Liver (tissue), 9 donors: ENCODE measurements around the gene CD160. TPM values are rescaled to one million over a fixed set of nuclear protein-coding genes. Genes with fewer than 3 reads are reported as not detected.

ENCODE experiments used
- DNase-seq: peaks from one replicate; pipeline ENCODE4 v3.0.0-alpha.2; 2017; ENCODE audit warnings: low spot score
- H3K27ac ChIP-seq, 2 donors: one replicate each; pipeline ENCODE4 v1.7.0; 2013; ENCODE audit warnings: inconsistent platforms in 2 of 2, low read length in 2 of 2, control low read depth in 1 of 2, low read depth in 1 of 2, mild to moderate bottlenecking in 1 of 2
- H3K27me3 ChIP-seq, 4 donors: one replicate each; pipeline versions ENCODE4 v1.6.1 to v1.7.0; 2013; ENCODE audit warnings: low read length in 3 of 4, inconsistent platforms in 1 of 4, mild to moderate bottlenecking in 1 of 4, moderate library complexity in 1 of 4; ENCODE audit not compliant: control insufficient read depth in 4 of 4, insufficient read depth in 4 of 4
- H3K36me3 ChIP-seq, 4 donors: one replicate each; pipeline versions ENCODE4 v1.6.1 to v1.7.0; 2013; ENCODE audit warnings: low read length in 3 of 4, mild to moderate bottlenecking in 3 of 4, low read depth in 1 of 4, moderate library complexity in 1 of 4; ENCODE audit not compliant: control insufficient read depth in 4 of 4, insufficient read depth in 3 of 4
- H3K4me1 ChIP-seq, 4 donors: one replicate each; pipeline versions ENCODE4 v1.6.1 to v1.7.0; 2013; ENCODE audit warnings: low read length in 3 of 4, mild to moderate bottlenecking in 3 of 4, moderate library complexity in 1 of 4; ENCODE audit not compliant: control insufficient read depth in 4 of 4, insufficient read depth in 4 of 4
- H3K4me3 ChIP-seq, 3 donors: one replicate each; pipeline versions ENCODE4 v1.6.1 to v1.7.0; 2013; ENCODE audit warnings: low read length in 3 of 3, control low read depth in 1 of 3, low read depth in 1 of 3, mild to moderate bottlenecking in 1 of 3
- H3K9ac ChIP-seq, 2 donors: one replicate each; pipeline ENCODE4 v1.7.0; 2013; ENCODE audit warnings: low read length in 2 of 2, mild to moderate bottlenecking in 2 of 2, moderate library complexity in 2 of 2, control low read depth in 1 of 2, low read depth in 1 of 2
- H3K9me3 ChIP-seq, 4 donors: one replicate each; pipeline versions ENCODE4 v1.6.1 to v1.7.0; 2013; ENCODE audit warnings: low read length in 3 of 4; ENCODE audit not compliant: control insufficient read depth in 4 of 4
- FOXA1 ChIP-seq: IDR thresholded peaks from 2 replicates; pipeline ENCODE4 v1.6.1; 2016; ENCODE audit warnings: antibody characterized with exemption
- FOXA2 ChIP-seq: IDR thresholded peaks from 2 replicates; pipeline ENCODE4 v1.6.1; 2016; ENCODE audit warnings: antibody characterized with exemption
- GABPA ChIP-seq, 2 donors: IDR thresholded peaks in 1 of 2; conservative IDR thresholded peaks in 1 of 2; 2 replicates each; pipeline ENCODE4 v1.6.1; 2016; ENCODE audit warnings: antibody characterized with exemption in 2 of 2, mild to moderate bottlenecking in 1 of 2, moderate library complexity in 1 of 2
- HNF4A ChIP-seq, 2 donors: conservative IDR thresholded peaks; 2 replicates each; pipeline ENCODE4 v1.6.1; 2016; ENCODE audit warnings: antibody characterized with exemption in 2 of 2, mild to moderate bottlenecking in 2 of 2
- JUND ChIP-seq, 2 donors: IDR thresholded peaks; 2 replicates each; pipeline ENCODE4 v1.6.1; 2016; ENCODE audit warnings: antibody characterized with exemption in 2 of 2
- NR2F2 ChIP-seq: IDR thresholded peaks from 2 replicates; pipeline ENCODE4 v1.6.1; 2016; ENCODE audit warnings: antibody characterized with exemption
- RAD21 ChIP-seq, 2 donors: IDR thresholded peaks; 2 replicates each; pipeline ENCODE4 v1.6.1; 2016; ENCODE audit warnings: antibody characterized with exemption in 2 of 2, mild to moderate bottlenecking in 2 of 2
- TAF1 ChIP-seq: conservative IDR thresholded peaks from 2 replicates; pipeline ENCODE4 v1.6.1; 2016; ENCODE audit warnings: antibody characterized with exemption, mild to moderate bottlenecking
- YY1 ChIP-seq: IDR thresholded peaks from 2 replicates; pipeline ENCODE4 v1.6.1; 2016; ENCODE audit warnings: antibody characterized with exemption, mild to moderate bottlenecking
- WGBS: extraction: QIAGEN DNeasy Blood & Tissue Kit; methylation state at CpG from one replicate; pipeline ENCODE4 v1.1.7; 2013; 5-methylcytosine and 5-hydroxymethylcytosine counted together
- polyA plus RNA-seq, 2 donors: library from polyadenylated mRNA; stranded (reverse) in 1 of 2; unstranded in 1 of 2; fragments of 200-250 nt in 1 of 2; fragments of >200 nt in 1 of 2; fragmentation: Nextera tagmentation in 1 of 2; extraction: Ambion mirVana in 1 of 2; gene quantifications; one replicate each; pipeline versions ENCODE4 v1.2.1 to v1.2.3, GENCODE V29; 2013 to 2015
- total RNA-seq, 2 donors: library from RNA; depleted of rRNA; stranded (reverse); fragments of >200 nt; gene quantifications; one replicate each; pipeline ENCODE4 v1.2.3, GENCODE V29; 2014
- TF ChIP-seq, protein P1 (sequence below): IDR thresholded peaks from 2 replicates; pipeline ENCODE4 v1.6.1; 2016; ENCODE audit warnings: antibody characterized with exemption
- TF ChIP-seq, protein P2 (sequence below): IDR thresholded peaks from 2 replicates; pipeline ENCODE4 v1.6.1; 2016; ENCODE audit warnings: antibody characterized with exemption
- TF ChIP-seq, protein P3 (sequence below): IDR thresholded peaks from 2 replicates; pipeline ENCODE4 v1.6.1; 2016; ENCODE audit warnings: antibody characterized with exemption, mild to moderate bottlenecking
- donor health status: healthy.
- donor health status: healthy.
- donor health status: healthy.
- donor health status: healthy.
- donor health status: healthy.

The CD160 gene
- total and polyA plus RNA-seq, 4 donors: 0.54 to 1.4 (median 1.1) TPM

DNA sequence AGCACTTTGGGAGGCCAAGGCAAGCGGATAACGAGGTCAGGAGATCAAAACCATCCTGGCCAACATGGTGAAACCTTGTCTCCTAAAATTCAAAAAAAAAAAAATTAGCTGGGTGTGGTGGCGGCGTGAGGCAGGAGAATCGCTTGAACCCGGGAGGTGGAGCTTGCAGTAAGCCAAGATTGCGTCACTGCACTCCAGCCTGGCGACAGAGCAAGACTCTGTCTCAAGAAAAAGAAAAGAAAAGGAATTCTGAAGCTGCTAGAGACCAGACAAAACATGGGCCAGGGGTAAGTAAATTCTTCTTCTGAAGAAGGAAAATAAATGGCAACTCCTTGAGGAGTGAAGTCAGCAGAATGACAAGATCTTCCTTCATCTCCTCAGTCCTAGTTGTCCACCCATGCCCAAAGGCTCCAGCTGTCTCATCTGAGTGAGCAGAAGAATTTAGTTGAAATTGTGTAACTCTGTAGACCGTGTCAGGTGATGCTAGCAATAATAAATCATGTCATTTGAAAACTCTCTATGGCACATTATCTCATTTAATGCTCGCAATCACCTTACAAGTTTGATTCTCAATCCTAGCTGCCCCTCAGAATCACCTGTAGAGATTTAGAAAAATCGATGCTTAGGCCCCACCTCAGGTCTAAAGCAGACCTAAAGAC lies 26.4 kb upstream of the CD160 start:
- Histone ChIP-seq H3K27ac (no peak overlapping the region), H3K36me3 (peaks cover 0 to 4% (median 0%) of the 10 kb centered on the region in 4 donors), H3K27me3 (no peaks in the 10 kb centered on the region), H3K4me1 (peaks cover 8 to 24% (median 17%) of the 10 kb centered on the region in 4 donors), H3K9me3 (no peaks in the 10 kb centered on the region), H3K9ac (no peak overlapping the region), H3K4me3 (no peak overlapping the region)
- TF ChIP-seq GABPA (IDR thresholded peaks at IDR 0.05 in 1 of 2, conservative IDR thresholded peaks at IDR 0.05 in 1 of 2) (no peak), YY1 (no peak), NR2F2 (no peak)
- TF ChIP-seq, protein P1, sequence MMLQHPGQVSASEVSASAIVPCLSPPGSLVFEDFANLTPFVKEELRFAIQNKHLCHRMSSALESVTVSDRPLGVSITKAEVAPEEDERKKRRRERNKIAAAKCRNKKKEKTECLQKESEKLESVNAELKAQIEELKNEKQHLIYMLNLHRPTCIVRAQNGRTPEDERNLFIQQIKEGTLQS: no peak
- 73% methylated on average over 11 of the region's 11 CpGs for WGBS
- DNase-seq: no peak

DNA sequence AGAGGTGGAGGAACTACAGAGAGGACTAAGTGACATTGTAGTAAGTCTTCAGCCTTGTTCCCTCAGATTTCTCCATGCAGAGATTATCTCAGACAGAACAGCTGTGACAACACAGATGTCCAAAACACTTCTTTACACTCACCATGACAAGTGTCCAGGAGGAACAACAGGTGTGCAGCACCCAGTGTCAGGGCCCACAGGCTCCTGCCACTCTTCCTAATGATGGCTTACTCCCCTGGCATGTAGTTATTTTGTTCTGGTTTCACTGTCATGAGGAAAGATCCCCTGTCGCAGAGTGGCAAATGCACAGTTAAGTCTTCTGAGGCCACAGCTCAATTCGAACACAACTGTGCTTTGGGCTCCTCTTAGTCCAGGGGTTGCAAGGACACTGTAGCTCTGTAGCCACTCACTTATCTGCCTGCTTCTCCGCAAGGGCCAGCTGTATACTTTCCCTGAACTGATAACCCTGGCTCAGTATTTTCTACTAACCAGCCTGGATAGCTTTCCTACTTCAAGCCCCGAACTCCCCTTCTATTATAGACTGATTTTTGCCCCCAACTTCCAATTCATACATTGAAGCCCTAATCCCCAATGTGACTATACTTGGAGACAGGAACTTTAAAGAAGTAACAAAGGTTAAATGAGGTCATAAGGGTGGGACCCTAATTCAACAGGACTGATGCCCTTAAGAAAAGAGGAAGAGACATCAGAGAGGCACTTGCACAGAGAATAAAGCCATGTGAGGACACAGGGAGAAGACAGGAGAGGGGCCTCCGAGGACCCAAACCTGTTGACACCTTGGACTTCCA lies 23.3 kb upstream of the CD160 start:
- 87% methylated on average over 5 of the region's 5 CpGs for WGBS
- Histone ChIP-seq H3K4me1 (peaks cover 6 to 15% (median 11%) of the 10 kb centered on the region in 4 donors), H3K36me3 (no peaks in the 10 kb centered on the region), H3K4me3 (no peak overlapping the region), H3K9me3 (no peaks in the 10 kb centered on the region), H3K27me3 (no peaks in the 10 kb centered on the region), H3K27ac (no peak overlapping the region), H3K9ac (no peak overlapping the region)
- DNase-seq: no peak
- TF ChIP-seq, protein P2, sequence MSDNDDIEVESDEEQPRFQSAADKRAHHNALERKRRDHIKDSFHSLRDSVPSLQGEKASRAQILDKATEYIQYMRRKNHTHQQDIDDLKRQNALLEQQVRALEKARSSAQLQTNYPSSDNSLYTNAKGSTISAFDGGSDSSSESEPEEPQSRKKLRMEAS: no peak
- no peak for TF ChIP-seq TAF1

DNA sequence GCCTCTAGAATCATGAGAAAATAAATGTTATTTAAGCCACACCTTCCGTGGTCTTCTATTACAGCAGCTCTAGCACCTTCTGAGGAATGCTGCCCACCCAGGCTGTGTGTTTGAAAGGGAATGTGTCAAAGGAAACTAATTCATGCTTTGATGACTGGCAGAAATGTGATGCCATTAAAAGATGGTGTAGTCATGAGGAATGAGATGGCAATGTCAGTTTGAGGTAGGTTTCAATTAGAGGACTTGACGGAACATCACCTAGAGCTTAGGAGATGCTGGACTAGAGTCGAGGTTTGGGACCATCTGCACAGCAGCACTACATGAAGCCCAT lies 22.7 kb upstream of the CD160 start:
- Histone ChIP-seq H3K9me3 (no peaks in the 10 kb centered on the region), H3K27ac (no peak overlapping the region), H3K36me3 (no peaks in the 10 kb centered on the region), H3K27me3 (no peaks in the 10 kb centered on the region), H3K9ac (no peak overlapping the region), H3K4me1 (peaks cover under 1 to 9% (median 6%) of the 10 kb centered on the region in 4 donors), H3K4me3 (no peak overlapping the region)
- WGBS: 95% methylated on average over 3 of the region's 3 CpGs
- TF ChIP-seq FOXA1: no peak
- no peak for TF ChIP-seq HNF4A (conservative IDR thresholded peaks at IDR 0.05)
- TF ChIP-seq JUND (IDR thresholded peaks at IDR 0.05): no peak
- DNase-seq: no peak

DNA sequence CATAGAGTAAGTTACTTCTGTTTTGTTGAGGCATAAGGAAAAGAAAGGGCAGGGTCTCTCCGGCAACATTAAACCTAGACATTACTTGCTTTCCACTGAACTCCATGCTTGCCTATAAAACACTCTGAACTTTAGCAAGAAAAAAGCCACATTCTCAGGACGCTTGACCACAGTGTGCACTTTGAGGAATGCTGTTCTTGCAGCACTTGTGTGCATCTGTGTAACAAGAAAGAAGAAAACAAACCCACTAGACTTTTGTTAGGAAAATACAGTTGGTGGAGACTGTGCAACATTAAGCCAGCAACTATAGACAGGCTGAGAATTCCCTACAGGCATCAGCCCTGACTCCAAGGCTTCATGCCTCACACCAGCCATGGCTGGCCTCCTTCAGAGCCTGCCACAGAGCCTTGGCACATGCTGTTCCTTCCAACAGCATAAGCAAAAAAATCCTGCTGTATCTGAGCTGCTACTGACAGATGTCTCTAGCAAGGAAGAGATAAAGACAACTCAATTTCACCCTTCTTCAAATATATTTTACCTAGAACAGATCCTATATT lies 17.9 kb upstream of the CD160 start:
- DNase-seq: no peak
- Histone ChIP-seq H3K4me1 (peaks cover 6 to 43% (median 21%) of the 10 kb centered on the region in 4 donors), H3K9ac (no peak overlapping the region), H3K4me3 (no peak overlapping the region), H3K9me3 (no peaks in the 10 kb centered on the region), H3K27ac (no peak overlapping the region), H3K27me3 (no peaks in the 10 kb centered on the region), H3K36me3 (no peaks in the 10 kb centered on the region)
- TF ChIP-seq RAD21 (IDR thresholded peaks at IDR 0.05) (no peak), FOXA2 (no peak)
- TF ChIP-seq, protein P3, sequence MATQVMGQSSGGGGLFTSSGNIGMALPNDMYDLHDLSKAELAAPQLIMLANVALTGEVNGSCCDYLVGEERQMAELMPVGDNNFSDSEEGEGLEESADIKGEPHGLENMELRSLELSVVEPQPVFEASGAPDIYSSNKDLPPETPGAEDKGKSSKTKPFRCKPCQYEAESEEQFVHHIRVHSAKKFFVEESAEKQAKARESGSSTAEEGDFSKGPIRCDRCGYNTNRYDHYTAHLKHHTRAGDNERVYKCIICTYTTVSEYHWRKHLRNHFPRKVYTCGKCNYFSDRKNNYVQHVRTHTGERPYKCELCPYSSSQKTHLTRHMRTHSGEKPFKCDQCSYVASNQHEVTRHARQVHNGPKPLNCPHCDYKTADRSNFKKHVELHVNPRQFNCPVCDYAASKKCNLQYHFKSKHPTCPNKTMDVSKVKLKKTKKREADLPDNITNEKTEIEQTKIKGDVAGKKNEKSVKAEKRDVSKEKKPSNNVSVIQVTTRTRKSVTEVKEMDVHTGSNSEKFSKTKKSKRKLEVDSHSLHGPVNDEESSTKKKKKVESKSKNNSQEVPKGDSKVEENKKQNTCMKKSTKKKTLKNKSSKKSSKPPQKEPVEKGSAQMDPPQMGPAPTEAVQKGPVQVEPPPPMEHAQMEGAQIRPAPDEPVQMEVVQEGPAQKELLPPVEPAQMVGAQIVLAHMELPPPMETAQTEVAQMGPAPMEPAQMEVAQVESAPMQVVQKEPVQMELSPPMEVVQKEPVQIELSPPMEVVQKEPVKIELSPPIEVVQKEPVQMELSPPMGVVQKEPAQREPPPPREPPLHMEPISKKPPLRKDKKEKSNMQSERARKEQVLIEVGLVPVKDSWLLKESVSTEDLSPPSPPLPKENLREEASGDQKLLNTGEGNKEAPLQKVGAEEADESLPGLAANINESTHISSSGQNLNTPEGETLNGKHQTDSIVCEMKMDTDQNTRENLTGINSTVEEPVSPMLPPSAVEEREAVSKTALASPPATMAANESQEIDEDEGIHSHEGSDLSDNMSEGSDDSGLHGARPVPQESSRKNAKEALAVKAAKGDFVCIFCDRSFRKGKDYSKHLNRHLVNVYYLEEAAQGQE: no peak
- WGBS: 88% methylated on average over 2 of the region's 2 CpGs
